HG03460 (cell line): ENCODE results near the gene HOXA3.

Source experiments
- ATAC-seq: cut with Tn5 transposase; IDR thresholded peaks from one replicate; pipeline ENCODE4 v1.9.1; 2021; ENCODE audit not compliant: unreplicated experiment

Gene HOXA3

DNA sequence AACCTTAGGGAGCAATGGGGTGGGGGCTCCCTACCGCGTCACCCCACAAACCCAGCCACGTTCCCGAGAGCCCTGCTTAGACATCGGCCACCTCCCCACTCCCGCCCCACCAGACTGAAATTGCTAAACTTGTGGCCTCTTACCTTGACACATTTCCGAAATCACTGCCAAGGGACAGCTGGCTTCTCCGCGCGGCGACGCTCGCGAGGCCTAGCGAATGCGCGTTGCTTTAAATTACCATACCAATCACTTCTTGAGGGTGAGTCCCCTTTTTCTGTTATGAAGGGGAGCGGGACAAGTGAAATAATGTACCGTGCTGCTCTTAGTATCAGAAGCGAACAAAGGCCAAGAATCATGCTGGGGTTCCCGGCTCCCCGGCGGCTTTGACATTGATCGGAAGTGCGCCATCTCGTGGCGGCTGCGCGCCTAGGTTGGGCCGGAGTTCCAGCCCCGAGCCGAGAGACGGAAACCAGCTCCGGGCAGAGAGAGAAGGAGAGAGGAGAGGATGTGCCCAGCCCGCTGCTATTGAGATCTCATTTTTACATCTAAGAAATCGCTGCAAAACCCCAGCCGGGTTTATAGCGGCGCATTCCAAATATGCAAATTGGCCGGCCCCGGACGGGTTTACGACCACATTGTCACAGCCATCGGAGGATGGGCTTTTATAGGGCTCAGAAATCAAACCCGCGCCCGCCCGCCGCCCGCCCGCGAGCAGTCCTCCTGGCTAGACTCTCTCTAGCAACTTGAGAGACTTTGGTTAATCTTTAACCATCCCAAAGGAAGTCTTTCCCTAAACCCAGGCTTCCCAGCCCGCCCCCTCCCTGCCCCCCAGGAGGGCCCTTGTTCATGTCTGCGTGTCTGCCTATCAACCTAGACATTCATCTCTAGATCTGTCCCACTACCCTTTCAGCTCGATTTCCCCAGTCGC is 27.4 kb upstream of the HOXA3 start:
- ATAC-seq, result no peak

DNA sequence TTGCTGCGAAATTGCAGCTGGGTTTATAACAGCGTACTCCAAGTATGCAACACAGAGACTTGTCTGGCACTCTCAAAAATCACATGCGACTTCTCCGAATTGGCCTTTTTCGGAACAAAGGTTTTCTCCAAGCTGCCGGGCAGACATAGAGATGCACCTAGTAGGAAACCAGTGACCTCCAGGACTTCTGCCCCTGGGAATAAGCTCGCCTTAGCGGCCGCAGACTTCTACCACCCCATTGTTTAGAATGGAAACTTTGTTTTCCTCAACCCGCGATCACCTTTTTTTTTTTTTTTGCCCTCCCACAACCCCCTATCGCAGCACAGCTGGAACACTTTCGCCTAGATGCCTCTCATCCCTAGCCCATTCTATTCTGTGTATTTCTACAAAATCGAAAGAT is 26.6 kb upstream of the HOXA3 start:
- ATAC-seq, result no peak

DNA sequence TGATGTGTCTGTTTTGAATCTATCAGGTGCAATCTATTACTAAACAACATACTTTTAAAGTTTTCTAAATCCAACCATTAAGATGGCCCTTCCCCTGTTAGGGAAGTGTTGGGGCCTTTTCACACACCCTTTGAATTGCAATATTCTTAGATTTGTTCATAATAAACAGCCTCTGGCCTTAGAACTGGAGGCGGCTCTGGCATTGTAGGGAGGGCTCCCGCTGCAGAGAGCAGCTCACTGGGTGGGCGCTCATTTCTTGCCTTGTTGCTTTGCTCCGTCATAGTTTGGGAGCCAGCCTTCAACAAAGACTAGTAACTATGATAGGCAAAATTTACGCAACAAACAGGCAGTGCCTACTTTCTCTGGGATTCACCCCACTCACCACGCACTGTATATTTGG is 26.0 kb upstream of the HOXA3 start:
- ATAC-seq, result no peak

DNA sequence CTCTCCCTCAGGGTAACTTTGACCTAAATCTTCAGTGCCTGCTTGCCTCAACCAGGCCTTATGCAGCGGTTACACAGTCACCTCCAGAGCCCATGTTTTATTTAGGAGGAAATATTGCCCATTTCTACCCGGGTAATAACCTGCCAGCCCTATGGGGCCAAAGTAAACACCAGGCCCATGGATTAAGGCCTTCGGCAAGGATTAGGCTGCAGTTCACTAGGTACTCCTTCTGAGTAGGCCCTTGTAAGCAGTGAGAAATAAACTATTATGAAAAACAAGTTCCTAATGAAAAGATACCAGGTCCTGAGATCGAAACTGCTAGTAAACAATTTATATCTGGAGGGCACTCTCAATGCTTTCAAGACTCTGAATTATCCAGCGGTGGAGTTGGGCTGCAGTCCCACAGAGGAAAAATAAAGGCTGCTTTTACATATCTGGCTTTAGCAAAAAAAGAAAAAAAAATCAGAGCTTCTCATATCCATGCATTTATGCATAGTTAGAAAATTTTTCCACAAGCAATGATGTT is 25.5 kb upstream of the HOXA3 start:
- ATAC-seq, result no peak

DNA sequence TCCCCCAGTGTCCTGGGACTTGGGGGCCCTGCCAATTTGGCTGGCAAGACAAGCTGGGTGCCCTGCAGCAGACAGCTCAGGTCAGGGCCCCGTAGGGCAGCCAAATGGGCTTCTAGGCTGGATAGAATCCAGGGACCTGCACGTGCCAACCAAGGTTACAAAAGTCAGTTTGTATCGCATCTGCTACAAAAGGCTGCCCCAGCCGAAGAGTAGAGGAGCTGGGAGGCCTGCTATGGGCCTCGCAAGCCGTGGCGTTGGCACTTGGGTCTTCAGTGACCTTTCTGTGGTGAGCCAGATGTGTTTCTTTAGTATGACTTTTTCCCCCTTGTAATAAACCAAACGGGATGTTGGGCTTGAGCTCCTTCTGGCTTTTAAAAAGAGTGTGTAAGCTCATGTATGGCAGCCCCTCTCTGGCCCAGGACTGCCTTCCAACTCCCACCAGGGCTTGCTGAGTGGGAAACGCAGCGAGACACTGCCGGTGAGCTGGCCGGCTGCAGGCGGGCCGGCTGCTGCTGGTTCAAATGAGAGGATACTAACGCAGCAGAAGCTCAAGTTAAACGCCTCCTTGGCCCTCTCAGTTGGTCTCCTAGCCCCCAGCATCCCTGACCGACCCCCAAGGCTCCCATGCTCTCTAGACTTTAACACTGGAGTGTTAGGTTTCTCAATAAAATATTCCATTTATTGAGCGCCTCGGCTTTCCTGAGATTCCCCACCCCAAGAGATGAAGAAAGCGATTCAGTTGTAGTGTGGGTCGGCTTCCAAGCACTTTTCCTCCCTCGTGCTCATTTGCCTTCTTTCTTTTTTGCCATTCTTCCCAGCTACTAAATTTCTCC is 24.8 kb upstream of the HOXA3 start:
- no peak for ATAC-seq

DNA sequence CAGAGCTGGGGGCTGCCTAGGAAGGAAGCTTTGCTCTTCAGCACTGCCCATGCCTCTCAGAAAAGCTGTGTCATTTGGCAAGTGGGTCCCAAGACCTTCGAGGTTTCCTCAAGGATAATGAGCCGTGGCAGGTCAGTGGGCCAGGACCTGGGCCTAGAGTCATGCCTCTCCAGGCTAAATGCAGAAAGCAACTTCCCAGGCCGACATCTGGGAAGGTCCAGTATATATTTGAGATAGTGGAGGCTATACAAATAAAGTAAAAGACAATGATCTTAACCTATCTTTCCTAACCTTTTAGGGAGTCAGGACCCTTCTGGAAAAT is 24.1 kb upstream of the HOXA3 start:
- ATAC-seq, result no peak

DNA sequence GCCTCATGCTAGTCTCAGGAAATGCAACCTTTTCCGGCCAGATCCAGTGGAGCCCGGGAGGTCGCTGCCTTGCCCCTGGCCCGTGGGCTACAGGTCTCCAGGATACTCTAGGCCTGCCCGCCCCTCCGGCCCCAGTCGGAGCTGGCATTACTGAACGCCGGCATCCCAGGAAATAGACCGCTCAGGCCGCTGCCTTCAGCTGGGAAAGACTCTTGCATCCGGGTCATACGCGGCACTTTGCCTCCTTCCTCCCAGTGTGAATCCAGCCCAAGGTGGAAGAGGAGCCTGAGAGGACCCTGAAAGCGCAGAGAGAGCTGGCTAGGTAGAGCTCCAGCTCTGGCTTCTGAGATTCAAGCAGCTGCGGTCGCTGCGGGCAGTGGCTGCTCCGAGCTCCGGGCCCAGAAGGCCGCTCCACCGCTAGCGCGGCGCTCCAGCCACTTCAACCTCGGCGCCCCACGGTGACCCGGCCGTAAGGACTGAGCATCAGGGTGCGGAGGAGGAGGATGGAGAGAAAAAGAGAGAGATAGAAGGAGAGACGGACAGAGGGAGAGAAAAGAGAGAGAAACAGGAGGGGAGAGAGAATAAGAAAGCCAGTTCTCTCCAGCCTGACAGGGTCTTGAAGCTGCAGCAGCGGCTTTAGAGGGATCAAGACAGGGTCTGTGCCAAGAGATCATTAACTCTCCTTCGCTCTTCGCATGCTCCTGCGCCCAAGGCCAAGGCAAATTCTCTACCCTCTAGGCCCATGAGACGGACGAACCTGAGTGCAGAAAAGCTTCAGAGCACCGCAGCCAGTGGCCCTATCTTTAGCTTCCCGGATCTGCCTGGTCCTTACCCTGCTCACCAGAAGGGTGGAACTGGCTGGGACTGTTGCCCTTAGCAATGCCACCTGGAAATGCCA is 23.5 kb upstream of the HOXA3 start:
- ATAC-seq, result no peak

DNA sequence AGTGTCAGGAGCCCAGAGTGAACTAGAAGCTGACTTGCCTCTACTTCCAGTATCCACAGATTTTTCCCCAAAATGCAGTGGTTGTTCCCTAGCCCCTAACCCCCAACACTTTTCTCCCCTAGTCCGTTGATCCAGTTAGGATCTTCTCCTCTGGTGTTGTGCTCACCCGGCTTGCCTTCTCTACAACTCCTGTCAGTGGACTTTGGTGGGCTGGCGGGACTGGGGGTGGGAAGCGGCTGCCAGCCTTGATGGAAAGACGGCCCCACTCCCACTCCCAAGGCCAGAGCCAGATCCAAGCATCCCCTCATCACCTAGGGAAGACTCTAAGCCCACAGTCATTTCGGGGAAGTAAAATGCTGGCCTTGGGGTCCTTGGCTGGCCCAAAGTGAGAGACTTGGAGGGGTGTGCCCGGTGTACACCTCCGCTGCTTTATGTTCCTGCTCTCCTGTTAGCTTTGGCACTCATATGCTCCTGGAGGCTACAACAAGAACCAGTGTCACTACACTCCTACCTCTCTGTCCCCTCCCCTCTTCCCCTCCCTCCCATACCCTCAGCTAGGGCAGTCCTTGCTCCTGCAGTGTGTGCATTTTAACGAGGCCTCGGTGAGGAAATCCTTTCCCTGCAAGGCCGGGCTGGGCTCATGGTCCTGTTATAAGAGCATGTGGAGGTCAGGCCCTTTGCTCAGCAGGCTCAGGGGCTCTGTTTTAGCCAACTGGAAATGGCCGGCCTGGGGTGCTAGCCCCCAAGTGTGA is 22.7 kb upstream of the HOXA3 start:
- no peak for ATAC-seq

DNA sequence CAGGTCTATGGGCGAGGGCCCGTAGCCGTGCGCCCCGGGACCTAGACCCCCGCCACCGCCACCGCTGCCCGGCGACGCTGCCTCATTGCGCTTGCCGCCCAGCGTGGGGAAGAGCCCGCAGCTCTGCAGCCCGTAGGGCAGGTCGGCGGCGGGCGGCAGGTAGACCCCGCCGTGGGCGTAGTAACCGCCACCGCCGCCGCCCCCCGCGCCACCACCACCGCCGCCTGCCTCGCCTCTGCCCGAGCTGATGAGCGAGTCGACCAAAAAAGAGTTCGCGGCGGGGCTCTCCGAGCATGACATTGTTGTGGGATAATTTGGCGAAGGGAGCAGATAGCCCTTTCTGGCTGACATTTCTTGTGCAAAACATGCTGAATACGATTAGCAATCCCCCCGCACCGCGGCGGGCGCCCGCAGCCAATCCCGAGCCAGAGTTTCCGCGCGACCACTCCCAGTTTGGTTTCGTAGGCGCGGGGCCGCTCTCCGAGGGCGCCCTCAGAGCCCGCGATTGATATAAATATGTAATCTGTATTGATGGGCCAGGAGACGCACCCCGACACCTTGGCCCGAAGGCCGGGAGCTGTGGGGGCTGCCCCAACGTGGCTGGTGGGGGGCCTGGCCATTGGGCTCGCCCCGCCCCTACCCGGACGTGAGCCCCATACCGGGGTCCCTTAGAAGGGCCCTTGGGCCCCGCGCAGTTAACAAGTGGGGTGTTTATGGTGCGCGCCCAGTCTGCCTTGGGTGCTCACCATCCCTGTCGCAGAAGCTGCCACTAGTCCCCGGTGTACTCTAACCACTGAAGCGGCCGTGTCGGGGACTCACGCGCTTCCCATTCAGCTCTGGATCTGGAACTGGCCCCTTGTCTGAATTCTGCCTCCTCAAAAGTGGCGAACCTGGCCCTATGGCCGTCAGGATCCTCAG is 21.8 kb upstream of the HOXA3 start, which contains the start of gene HOXA10:
HOXA10 (minus strand) TSS at position 365 of the 918 bp plus-strand sequence; CDS start at position 351, 14 bp downstream.
- no peak for ATAC-seq

DNA sequence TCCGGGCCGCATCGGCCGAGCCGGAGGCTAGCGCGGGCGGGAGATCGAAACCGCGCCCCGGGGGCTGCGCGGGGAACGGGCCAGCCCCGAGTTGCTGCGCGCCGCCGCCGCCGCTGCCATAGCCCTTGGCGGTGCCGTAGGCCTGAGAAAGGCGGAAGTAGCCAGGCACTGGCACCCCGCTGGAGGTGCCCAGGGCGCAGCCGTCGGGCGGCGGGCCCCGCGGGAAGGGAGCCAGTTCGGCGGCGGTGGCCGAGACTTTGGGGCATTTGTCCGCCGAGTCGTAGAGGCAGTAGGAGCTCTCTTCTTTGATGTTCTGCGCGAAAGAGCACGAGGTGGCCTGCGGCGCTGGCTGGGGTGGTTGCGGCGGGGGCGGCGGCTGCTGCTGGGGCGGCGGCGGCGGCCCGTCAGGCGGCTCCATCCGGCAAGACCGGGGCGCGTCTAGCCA is 21.1 kb upstream of the HOXA3 start:
- ATAC-seq, result no peak

DNA sequence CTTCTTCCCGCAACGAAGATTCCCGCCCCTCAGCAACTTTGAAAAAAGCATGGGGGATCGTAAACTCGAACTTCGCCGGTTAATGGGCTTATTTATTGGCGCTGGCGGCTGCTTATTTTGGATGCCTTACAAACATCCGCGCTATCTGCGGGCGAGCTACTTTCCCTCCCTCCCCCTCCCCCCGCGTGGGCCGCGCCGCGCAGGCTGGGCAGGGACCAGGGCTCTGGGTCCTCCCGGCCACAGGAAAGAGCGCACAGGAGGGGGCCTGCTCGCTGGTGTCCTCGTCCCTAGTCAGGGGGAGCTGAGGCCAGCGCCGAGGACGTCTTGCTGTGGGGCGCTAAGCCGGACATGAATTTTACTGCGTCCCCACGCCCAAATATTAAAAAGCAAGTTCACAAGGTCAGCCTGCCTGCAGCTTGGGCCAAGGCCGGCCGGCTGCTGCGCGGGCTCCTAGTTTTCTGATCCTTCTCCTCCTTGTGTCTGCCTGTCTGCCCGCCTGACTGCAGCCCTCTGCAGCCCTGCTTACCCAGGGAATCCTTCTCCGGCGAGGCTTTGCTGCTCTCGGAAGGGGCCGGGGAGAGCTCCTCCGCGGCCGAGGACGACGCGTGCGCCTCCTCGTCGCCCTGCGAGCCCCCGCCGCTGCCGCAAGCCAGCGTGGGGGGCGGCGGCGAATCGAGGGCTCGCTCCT is 20.6 kb upstream of the HOXA3 start:
- no peak for ATAC-seq

DNA sequence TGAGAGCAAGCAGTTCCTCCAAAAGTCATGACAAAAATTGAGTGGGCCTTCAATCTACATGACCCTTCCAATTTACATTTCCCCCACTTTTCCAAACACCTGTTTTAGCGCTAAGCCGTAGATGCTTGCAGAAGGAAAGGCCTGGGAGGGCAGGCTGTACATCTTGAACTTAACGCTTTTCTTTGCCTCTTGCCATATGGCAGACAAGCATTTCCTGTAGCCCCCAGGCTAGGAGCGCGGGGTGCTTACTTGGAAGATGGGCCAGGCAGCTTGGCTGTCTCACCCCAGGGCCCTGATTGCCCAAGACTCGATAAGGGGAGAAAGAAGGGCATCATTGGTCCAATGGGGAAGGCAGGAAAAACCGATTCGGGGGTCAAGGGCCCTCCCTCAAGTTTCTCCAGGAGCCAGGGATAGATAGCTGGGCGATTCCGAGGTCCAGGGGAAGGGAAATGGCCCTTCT is 20.0 kb upstream of the HOXA3 start:
- ATAC-seq, result no peak

DNA sequence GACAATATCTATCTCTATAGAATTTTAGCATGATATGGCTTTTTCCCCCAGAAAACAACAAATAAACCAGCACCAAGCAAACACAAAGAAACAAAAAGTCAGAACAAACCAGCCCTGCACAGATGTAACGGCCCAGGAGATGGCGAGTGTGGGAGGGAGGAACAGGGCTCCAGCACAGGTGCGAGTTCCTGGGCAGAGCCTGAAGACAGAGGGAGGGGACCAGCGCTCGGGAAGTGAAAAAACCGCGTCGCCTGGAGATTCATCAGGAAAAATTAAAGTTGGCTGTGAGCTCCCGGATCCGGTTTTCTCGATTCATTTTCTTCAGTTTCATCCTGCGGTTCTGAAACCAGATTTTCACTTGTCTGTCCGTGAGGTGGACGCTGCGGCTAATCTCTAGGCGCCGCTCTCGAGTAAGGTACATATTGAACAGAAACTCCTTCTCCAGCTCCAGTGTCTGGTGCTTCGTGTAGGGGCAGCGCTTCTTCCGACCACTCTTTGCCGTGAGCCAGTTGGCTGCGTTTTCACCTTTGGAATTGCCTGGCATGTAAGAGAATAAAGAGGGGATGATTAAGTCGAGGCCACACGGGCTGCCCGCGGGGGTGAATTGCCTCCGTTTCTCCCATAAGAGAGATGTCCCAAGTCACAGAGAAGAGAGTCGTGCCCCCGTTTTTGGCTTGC is 19.4 kb upstream of the HOXA3 start:
- no peak for ATAC-seq

DNA sequence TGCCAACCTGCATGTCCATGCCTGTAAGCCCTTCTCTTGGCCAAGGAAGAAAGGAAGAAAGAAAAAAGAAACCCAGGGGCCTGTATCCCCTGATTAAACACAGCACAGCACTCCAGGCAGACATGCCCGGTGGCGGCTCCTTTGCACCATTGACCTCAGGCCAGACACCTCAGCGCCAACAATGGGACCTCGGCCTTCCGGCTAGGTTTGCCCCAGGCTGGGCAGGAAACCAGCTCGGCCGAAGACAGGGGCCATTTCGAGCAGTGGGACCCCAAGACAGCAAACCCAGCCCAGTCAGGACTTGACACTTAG is 18.9 kb upstream of the HOXA3 start:
- ATAC-seq, result no peak

DNA sequence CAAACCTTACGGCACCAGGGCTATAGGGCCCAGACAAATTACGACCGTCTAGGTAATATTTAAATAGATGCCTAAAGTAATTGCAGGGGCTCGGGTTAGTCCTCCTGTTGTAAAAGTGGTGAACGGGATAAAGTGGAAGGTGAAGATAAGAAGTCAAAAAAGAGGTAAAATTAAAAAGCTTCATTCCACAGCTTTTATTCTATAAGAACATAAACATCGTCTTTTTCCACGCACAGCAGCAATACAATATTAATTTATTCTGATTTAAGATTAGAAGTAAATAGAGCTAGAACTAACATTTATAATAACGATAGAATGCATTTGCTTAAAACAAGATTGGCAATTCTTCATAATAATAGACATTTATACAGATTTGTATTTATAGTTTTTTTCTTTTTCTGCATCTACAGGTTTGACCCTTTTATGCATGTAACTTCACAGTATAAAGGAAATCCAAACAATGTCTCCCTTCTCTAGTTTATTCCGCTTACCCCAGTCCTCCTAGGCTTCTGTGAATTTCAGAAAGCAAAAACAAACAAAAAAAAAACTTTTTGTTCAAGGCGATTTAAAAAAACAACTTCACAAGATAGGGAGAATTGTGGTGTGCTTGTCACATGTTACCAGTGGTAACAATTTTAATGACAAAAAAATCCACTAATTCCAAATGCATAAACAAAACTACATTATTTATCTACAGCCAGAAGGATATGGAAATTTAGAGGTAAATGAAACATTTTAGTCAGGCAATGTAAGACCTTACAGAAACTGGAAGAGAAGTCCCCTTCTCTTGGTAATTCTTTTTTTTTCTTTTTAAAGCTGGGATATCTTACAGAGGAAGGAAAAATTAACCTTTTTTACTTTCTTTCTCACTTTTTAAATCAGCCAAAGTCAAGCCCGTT is 18.3 kb upstream of the HOXA3 start:
- ATAC-seq, result no peak

DNA sequence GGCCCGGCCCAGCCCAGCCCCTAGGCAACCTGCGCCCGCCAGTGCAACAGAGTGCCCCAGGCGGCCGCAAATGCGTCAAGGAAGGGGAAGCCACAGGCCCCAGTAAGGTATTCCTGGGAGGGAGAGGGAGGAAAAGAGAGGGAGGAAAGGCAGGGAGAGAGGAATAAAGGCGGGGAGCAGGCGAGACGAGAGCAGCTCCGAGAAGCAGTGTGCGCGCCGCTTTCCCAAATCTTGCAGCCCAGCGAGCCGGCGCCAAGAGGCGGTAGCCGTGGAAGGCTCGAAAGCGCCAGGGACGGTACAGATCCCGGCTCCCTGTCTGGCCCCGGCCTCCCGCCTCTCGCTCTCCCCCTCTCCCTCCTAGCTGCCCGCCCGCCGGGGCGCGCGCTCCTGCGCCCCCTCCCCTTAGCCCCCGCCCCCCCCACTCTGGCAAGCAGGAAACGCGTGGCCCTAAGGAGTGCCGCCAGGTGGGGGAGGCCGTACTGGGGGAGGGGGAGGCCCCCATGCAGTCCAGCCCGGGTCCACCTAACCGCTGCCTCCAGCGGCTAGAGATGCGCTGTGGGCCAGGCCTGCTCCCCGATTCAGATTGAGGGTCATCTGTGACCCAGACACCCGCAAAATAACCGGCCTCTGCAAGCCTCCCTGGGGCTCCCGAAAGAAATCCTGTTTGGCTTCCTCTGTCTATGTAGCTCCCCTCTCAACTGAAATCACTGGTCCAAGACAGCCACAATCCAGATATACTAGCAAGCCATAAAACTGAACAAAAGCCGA is 17.5 kb upstream of the HOXA3 start:
- ATAC-seq, result no peak
